GM23248 (cell line): ENCODE results near the gene PTPRN2.

Experiments
- EZH2 ChIP-seq: fragments of 200-600 bp; sonication (generic); IDR thresholded peaks from 2 replicates; pipeline ENCODE4 v1.6.1; 2018; ENCODE audit warnings: antibody characterized with exemption, mild to moderate bottlenecking; ENCODE audit not compliant: insufficient read depth, poor library complexity, severe bottlenecking
- EZH2phosphoT487 ChIP-seq: fragments of 200-600 bp; sonication (generic); IDR thresholded peaks from 2 replicates; pipeline ENCODE4 v1.6.1; 2018; ENCODE audit warnings: antibody characterized with exemption, moderate library complexity, mild to moderate bottlenecking, low read depth; ENCODE audit not compliant: insufficient read depth

DNA sequence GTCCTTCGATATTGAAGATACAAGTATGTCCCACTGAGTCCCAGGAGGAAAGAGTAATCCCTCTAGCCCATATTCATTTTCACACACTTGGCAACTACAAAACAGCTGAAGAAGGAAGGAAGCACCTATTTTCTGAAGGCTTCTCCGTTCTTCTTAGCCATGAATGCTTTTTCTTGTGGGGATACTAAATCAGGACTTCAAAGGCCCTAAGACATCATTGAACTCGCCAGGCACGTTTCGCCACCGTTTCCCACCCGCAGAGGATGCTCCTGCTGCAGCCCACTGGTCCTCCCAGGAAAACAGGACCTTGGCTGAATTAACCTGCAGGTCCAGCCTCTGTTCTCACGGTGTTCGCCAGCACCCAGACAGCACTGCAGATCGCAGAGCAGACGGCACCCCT, 689.4 kb downstream of the PTPRN2 start:
- TF ChIP-seq EZH2 (no peak), EZH2phosphoT487 (no peak)
